EH (cell line): ENCODE data around the gene SLC38A8.
A peak's percentile ranks its signal among the peaks of the same experiment; 100 is the strongest.

Source experiments
- DNase-seq: peaks from one replicate; pipeline ENCODE4 v3.0.0-alpha.2; 2015; ENCODE audit warnings: low read depth

Gene SLC38A8

GRCh38 chr16:83996481-83997252 lies 45.9 kb downstream of the SLC38A8 start:
- DNase-seq, result no peak

GRCh38 chr16:83995754-83996153 lies 46.8 kb downstream of the SLC38A8 start:
- DNase-seq, result peak; percentile 8

DNA sequence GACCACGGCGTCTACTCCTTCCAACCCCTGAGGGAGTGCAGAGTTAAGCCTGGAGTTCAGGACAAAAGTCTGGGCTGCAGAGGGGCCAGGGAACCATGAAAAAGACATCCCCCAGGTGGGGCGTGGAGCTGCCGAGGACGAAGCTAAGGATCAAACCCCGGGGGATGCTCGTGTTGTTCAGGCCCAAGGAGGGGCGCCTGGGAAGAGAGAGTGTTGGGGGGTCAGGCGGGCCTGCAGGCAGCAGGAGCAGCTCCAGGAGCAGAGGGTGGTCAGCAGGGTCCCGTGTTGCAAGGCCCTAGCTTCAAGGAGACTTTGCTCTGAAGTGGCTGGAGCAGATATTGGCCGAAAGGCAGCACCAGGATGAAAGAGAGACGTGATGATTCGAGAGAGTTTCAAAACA lies 47.9 kb downstream of the SLC38A8 start:
- no peak for DNase-seq

DNA sequence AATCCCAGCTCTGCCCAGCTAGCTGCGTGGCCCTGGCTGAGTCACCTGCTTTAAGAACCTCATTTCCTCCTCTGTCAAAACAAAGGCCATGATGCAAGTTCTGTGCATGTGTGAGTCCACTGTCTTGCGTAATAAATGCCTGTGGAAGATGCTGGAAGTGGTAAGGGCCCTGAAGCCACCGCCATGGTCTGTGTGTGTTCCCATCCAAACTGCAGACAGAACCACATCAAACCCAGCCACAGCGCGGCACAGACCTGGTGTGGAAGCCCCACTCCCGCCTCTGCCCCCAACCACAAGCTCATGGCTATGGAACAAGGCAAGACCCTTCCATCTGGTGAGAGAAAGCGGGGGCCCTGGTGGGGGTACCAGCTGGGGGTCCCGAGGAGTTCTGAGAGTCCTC lies 48.5 kb downstream of the SLC38A8 start:
- DNase-seq, result peak; percentile 87

GRCh38 chr16:83992624-83993023 lies 50.0 kb downstream of the SLC38A8 start:
- peak; percentile 55 for DNase-seq

DNA sequence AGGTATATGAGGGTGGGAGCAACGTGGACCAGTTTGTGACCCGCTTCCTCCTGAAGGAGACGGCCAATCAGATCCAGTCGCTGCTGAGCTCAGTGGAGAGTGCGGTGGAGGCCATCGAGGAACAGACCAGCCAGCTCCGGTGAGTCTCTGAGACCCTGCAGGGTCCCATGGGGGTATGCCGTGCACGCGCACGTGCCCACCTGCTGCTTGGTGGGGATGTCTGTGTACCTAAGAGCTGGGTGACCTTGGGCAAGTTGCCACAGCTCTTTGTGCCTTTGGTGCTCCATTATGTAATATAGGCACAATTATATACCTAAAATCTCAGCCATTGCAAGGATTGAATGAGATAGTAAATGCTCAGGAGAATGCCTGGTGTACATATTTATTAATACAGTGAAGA lies 52.1 kb downstream of the SLC38A8 start:
- no peak for DNase-seq

DNA sequence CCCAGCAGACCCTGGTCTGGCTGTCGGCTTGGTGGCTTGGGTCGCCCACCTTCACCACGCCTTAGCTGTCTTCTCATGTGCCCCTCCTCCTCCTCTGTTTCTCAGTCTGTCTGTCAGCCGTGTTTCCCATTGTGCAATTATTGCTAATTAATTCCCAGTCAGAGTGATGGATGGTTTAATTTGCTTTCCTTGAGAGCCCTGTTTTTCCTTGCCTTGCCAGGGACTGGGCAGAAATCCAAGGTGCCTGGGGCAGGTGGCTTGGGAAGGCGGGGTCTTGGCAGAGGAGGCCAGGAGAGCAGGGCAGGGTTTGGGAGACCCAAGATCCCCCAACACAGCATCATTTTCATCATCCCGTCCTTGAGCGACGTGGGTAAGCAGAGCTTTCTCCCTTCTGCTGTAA lies 53.3 kb downstream of the SLC38A8 start:
- DNase-seq, result no peak

DNA sequence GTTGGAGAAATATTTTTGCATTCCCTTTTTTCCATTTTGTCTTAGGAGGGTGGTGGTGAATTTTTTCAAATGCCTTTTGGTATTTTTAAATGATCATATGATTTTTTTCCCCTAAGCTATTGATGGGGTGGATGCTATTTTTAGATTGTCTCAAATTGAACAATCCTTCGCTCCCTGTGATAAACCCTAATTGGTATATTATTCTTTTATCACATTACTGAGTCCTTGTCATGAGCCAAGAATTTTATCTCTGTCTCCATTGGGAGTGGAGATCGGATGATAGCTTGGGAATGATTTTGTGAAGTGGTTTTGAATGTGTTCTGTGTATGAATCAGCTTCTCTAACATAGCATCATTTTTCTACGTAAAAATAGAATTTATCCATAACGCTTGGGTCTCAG lies 59.1 kb downstream of the SLC38A8 start:
- DNase-seq, result peak; percentile 16

- no peak for DNase-seq
Observed at GRCh38 chr16:83981799-83982198, 60.8 kb downstream of the SLC38A8 start.

- no peak for DNase-seq
Observed at GRCh38 chr16:83980794-83981193, 61.8 kb downstream of the SLC38A8 start.

GRCh38 chr16:83979441-83979840 lies 63.2 kb downstream of the SLC38A8 start:
- no peak for DNase-seq

GRCh38 chr16:83978401-83978904 lies 64.1 kb downstream of the SLC38A8 start:
- DNase-seq, result no peak

DNA sequence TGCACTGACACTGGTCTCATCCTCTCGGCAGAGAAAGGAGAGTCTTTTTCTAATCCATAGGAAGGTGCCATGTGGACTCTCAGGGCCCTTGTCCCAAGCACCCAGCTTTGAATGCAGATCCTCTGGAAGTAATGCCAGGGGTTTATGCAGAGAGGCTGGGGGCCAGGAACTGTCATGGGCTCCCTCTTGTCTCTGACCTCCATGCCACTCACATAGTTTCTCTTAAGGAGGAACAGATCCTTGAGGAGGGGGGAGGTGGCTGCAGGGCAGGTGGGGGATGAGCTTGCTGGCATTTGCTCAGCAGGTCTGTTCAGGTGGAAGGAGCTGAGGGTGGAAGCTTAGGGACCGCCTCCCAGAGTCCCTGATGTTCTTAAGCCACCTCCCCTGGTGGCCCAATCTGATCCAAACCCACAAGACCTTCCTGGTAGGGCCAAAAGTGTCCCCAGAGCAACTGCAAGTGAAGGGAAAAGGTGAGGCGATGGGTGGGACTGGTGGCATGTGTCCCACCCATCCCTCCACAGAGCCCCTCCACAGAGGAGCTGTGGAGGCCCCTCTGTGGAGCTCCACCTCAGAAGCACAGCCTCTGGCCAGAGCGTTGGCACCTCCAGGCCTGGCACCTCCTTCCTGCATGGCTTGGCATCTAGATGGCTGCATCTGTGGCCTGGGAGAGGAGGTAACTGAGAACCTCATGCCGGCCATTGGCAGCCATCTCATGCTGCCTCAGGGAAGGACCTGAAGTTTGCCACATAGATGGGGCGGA lies 65.4 kb downstream of the SLC38A8 start:
- DNase-seq, result no peak

DNA sequence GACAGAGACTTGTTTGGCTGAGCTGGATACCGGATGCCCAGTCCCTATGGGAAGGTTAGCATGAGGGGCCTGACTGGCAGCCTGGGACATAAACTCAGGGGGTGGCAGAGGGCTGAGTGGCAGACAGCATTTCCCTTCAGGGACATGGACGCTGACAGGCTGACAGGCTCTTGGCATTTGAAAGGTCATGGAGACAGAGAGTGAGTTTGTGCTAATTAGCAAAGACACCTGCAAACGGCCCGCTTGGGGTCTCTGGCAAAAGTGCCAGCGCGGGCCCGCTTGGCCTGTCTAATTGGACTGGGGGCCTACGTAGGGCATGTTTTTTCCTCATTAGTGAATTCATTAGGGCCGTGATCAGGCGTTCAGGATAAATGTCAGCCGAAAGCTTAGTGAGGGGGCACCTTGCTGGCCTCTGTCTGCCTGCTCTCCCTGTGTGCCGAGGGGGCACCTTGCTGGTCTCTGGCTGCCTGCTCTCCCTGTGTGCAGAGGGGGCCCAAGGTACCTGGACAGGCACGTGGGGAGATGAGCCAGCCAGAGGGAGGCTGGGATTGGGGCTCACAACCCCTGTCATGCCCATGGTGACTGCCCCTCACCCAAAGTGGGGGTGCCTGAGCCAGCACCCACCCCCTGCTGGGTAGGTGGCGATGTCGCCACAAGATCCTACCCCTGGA lies 66.9 kb downstream of the SLC38A8 start:
- DNase-seq, result no peak

DNA sequence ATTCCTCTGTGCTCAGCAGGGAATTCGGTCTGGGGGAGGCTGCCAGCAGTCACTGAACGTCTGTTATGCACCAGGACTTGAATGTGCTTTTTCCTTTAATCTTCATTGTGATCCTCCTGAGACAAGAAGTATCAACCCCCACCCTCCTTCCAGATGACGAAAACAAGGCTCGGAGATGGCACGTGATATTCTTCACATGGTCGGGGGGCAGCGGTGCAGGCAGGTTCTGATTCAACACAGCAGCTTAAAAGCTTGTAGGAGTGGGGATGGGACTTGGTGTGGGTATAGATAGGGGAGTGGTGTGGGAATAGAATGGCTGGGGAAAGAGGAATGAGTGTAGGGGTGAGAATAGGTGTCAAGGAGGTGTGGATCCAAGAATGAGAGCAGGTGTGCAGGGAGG lies 68.1 kb downstream of the SLC38A8 start:
- DNase-seq, result no peak

- DNase-seq, result no peak
Observed at GRCh38 chr16:83973581-83974385, 68.8 kb downstream of the SLC38A8 start.

- DNase-seq, result no peak
Observed at GRCh38 chr16:83973077-83973476, 69.5 kb downstream of the SLC38A8 start.

DNA sequence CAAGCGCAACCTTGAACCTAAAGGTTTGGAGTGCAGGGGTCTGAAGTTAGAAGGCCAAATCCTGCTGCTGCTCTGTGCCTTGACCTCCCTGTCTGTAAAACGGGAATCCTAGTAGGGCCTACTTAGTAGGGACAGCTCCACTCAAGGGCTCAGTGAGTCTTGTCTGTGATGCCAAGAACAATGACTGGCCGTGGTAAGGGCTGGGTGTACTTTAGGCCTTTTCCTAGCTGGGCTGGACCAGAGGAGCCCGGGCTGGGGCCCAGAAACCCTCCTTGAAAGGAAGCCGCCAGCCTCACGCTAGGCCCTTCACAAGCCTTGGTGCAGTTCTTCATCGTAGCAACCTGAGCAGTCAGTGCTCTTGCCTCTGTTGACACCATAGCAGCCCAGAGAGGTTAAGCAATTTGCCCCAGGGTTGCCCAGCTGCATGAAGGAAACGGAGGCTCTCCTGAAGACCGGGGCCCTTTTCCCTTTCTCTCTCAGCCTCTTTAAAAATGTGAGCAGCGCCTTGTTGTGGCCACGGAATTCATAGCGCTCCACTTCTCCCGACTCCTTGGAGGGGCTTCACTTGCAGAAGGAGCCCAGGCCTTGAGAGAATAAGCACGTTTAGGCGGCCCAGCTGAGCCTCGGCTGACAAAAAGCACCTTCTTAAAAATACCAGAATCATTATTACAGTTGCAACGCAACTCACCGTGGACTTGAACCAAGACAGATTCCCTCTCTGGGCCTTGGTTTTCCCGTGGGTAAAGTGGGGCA lies 70.2 kb downstream of the SLC38A8 start:
- DNase-seq, result no peak

- DNase-seq, result no peak
Observed at GRCh38 chr16:83971165-83972130, 71.1 kb downstream of the SLC38A8 start.

DNA sequence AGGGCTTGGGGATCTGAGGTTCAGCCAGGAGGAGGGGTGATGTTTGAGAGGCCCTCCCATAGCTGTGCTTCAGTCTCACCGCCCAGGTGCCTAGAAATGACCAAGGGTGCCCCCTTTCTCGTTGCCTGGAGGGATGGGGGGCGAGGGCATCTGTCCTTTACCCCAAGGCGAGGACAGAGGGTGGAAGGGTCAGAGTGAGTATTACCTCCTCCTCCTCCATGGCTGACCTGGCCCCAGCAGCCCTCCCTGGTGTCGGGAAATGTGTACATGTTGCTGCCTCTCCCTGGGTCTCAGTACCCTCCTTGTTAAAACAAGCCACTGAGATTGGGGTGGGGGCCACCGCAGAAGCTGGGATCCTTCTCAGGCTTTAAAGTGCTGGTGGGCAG lies 72.2 kb downstream of the SLC38A8 start:
- DNase-seq, result no peak
